Measurements from ENCODE around the gene CD6.

CD6 gene

GRCh38 chr11:60971520-60971919 lies at the start of gene CD6:
Gene CD6, plus strand, starts transcription at chr11:60971680. Its CDS starts 186 bp downstream, at chr11:60971866.
- no peak for DNase-seq

GRCh38 chr11:60921777-60922335 lies 49.6 kb upstream of the CD6 start:
- no peak for DNase-seq

GRCh38 chr11:60922906-60923305 lies 48.6 kb upstream of the CD6 start:
- no peak for DNase-seq

- DNase-seq, result no peak
Measured at GRCh38 chr11:60923326-60923725, 48.2 kb upstream of the CD6 start.

GRCh38 chr11:60923800-60924109 lies 47.7 kb upstream of the CD6 start:
- DNase-seq, result no peak

GRCh38 chr11:60924110-60924905 lies 47.2 kb upstream of the CD6 start, which contains the start of gene TMEM132A:
Gene TMEM132A, plus strand, starts transcription at chr11:60924460. Its CDS starts 174 bp downstream, at chr11:60924634.
- no peak for DNase-seq

GRCh38 chr11:60924906-60925853 lies 46.3 kb upstream of the CD6 start:
- DNase-seq, result no peak

- DNase-seq, result no peak
Measured at GRCh38 chr11:60925868-60926267, 45.6 kb upstream of the CD6 start.

GRCh38 chr11:60926500-60926899 lies 45.0 kb upstream of the CD6 start:
- DNase-seq, result no peak

- DNase-seq, result no peak
Measured at GRCh38 chr11:60927061-60927592, 44.4 kb upstream of the CD6 start.

- no peak for DNase-seq
Measured at GRCh38 chr11:60927600-60927999, 43.9 kb upstream of the CD6 start.

- no peak for DNase-seq
Measured at GRCh38 chr11:60928563-60929001, 42.9 kb upstream of the CD6 start.

- no peak for DNase-seq
Measured at GRCh38 chr11:60929764-60930163, 41.7 kb upstream of the CD6 start.

- DNase-seq, result no peak
Measured at GRCh38 chr11:60930394-60930793, 41.1 kb upstream of the CD6 start.

GRCh38 chr11:60931917-60932316 lies 39.6 kb upstream of the CD6 start:
- DNase-seq, result no peak

GRCh38 chr11:60932605-60933356 lies 38.7 kb upstream of the CD6 start:
- no peak for DNase-seq

- no peak for DNase-seq
Measured at GRCh38 chr11:60933416-60934123, 37.9 kb upstream of the CD6 start.

GRCh38 chr11:60934124-60934789 lies 37.2 kb upstream of the CD6 start:
- no peak for DNase-seq

- DNase-seq, result no peak
Measured at GRCh38 chr11:60934790-60935605, 36.5 kb upstream of the CD6 start.

Measured in hematopoietic multipotent progenitor cell treated with erythropoietin and hydrocortisone succinate and interleukin-3 and kit ligand, for 8 days (in vitro differentiated cells).